GM12892 (cell line): ENCODE data around the gene SAP25.

ENCODE experiments used
- DNase-seq: peaks from one replicate; pipeline ENCODE4 v3.0.0; 2011; ENCODE audit not compliant: insufficient read length
- FAIRE-seq: peaks from 2 replicates; lab custom pipeline; 2011; peaks lifted over from hg19 to GRCh38; lab: Jason Lieb, UNC
- POLR2A ChIP-seq: IDR thresholded peaks from 2 replicates; pipeline ENCODE4 v1.6.1; 2011; ENCODE audit warnings: low read depth, low read length, control low read depth
- POLR2AphosphoS5 ChIP-seq: IDR thresholded peaks from 2 replicates; pipeline ENCODE4 v1.6.1; 2011; ENCODE audit warnings: low read depth, low read length, control low read depth
- TAF1 ChIP-seq: IDR thresholded peaks from 2 replicates; pipeline ENCODE4 v1.6.1; 2011; ENCODE audit warnings: low read depth, mild to moderate bottlenecking, control low read depth, low read length, borderline replicate concordance

The SAP25 gene

DNA sequence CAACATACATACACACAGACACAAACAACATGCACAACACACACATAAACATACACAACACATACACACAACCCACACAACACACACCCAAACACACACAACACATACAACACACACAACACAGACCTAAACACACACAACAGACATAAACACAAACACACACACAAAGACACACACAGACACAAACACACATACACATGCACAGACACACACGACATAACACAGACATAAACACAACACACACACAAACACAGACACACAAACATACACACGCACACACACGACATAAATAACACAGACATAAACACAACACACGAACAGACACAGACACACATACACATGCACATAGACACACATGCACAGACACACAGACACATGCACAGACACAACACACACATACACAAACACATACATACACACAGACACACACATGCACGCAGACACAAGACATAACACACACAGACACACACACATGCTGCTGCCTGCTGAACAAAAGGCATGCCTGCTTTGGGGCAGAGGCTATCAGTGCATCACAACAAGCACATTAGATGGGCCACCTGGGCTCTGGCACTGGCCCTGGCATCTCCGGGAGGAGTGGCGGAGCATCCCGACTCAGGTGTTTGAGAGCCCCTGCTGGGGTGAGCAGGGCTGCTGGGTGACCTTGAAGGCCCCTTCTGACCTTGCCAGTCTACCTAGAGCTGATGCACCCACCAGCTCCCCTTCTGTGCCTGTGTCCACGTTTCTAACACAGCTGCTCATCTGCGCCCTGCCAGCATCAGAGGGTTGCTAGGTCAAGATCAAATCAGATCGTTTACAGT lies 7.0 kb upstream of the SAP25 start:
- FAIRE-seq, result peak; percentile 74
- TF ChIP-seq POLR2AphosphoS5 (no peak), POLR2A (0 out of 2 replicates have a peak, but pooled peaks have one; percentile 25)
- DNase-seq, result no peak

DNA sequence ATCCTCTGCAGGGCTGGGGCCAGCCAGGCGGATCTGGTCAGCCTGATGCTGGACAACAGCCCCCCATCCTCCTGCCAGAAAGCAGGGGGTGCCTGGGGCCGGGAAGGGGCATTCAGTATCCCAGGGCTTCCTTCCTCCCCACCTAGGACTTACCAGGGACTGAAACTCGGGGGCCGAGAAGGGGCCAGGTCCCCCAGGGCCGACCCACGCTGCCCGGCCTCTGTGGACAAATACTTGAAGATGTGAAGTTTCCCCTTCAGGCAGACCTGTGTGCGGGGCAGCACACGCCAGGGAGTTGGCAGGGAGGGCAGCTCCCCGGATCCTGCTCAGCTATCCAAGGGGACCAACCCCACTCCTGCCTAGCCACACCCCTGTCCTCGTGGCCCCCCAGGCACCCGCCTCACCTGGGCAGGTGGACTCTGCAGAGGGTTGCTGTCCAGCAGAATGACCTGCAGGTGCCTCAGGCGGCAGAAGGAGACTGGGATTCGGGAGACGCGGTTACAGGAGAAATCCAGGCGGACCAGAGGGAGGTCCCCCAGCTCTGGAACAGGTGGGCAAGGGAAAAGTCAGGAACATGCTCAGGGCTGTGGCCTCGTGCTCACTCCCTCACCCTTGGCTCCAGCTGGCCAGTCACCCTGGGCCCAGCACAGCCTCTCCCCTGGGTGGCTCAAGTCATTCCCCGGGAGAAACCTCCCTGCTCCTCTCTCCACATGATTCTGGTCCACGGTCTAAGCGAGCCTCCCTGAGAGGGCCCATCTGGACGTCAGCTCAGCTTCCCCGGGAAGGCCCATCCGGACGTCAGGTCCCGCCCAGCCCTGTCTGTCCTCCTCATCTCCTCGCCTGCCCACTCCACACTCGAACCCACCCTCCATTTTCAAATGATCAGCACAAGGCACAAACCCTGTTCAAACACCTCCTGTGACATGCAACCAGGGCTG lies 4.8 kb upstream of the SAP25 start:
- FAIRE-seq (no peak), DNase-seq (no peak)
- TF ChIP-seq TAF1 (no peak), POLR2A (no peak), POLR2AphosphoS5 (no peak; the same call in 1 of the 2 replicates)

DNA sequence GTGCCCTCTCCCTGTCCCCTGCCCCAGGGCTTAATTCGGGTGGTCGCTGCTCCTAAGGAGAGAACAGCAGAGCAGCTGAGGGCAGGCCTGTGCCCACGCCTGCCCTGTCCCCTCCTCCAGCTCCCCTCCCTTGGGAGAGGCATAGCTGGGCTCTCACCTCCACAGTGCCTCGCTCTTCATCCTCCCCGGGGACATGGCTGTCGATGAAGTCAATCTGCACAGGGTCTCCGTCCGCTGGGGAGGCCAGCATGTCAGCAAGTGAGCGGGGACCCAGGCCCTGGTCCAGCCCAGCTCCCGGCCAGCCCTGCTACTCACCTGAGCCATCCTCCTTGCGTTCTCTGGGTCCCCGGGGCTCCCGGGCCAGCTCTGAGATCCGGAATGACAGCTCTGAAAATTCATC lies 3.8 kb upstream of the SAP25 start:
- FAIRE-seq, result no peak
- no peak for TF ChIP-seq POLR2A
- no peak for TF ChIP-seq POLR2AphosphoS5
- no peak for TF ChIP-seq TAF1
- DNase-seq, result no peak

DNA sequence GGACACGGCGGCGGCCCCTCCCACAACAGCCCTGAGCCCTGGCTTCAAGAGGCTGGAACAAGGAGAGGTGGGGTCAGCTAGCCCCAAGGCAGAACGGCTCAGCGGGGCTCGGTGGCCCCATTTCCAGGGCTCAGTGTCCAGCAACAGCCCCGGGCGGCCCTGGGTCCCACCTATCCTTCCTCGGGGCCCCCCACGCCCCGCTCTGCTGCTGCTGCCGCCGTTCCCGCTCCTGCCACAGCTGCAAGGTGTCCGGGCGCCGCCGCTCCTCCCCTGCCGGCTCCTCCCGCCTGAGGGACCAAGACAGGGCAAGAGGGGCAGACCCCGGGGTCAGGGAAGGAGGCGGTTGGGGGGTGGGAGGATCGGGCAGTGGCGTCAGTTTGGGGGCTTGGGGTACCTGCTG lies 3.4 kb upstream of the SAP25 start:
- DNase-seq (no peak), FAIRE-seq (no peak)
- TF ChIP-seq POLR2A (no peak), POLR2AphosphoS5 (no peak)

DNA sequence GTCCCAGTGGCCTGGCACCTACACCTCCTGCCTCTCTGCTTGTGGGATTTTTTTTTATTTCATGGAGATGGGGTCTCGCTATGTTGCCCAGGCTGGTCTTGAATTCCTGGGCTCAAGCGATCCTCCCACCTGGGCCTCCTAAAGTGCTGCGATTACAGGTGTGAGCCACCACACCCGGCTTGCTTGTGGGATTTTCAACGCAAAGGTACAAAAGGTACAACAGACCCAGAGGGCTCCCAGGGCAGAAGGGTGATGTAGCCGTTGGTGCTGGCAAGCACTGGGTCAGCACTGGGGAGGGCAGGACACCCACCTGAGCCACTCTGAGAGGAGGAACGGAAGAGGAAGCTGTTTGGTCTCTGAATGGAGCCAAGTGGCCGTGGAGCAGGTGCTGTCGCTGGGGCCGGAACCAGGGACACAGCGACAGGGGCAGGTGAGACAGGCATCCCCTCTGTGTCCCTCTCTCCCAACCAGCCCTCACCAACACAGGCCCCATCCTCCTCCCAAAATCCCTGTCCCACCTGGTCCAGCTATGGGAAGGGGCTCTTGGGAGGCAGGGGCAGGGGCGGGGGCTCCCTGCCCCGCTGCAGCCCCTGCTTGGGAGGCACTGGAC lies 2.8 kb upstream of the SAP25 start:
- DNase-seq (no peak), FAIRE-seq (no peak)
- TF ChIP-seq POLR2AphosphoS5 (no peak), POLR2A (no peak), TAF1 (no peak)

DNA sequence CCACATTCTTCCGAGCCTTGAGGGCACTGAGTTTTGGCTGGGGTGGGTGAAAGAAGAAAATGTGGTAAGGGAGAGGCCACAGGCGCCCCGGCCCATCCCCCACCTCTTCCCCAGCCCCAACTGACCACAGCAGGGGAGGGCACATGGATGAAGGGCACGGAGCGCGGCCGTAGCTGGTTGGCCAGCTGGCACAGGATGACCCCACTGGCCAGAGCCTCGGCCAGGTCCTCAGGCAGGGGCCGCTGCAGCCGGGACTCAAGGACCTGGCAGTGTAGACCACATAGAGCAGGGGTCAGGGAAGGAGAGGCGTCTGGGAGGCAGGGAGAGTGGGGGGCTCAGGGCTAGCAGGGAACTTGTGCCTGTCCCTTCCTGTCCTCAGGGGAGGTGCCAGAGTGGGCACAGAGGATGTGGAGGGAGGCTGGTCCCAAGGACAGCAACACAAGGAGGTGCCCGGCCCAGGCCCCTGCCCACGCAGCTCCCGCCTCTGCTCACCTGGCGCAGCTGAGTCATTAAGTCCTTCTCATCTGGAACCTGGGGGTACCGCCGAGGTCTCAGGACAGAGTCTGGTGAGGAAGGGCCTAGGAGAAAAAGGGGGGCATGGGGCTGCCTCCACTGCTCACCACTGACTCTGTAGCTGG lies 2.2 kb upstream of the SAP25 start:
- TF ChIP-seq TAF1, result no peak
- no peak for TF ChIP-seq POLR2A
- TF ChIP-seq POLR2AphosphoS5, result no peak
- DNase-seq (no peak), FAIRE-seq (no peak)

DNA sequence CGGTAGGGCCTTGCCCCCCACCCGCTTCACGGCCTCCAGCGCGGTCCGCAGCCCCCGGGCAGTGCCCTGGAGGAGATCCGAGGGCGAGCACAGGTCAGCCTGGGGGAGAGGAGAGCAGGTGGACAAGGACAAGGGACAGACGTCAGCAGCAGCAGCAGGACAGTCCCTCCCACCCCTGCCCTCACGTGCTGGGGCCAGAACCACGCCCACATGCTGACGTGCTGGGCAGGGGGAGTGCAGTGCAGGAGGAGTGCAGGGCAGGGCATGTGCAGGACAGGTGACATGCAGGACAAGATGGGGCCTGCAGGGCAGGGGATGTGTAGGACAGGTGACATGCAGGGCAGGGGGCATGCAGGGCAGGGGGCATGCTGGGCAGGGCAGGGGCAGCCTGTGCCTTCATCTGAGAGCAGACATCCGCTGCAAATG lies 1.5 kb upstream of the SAP25 start:
- DNase-seq (no peak), FAIRE-seq (no peak)
- no peak for TF ChIP-seq POLR2A
- TF ChIP-seq TAF1, result no peak
- TF ChIP-seq POLR2AphosphoS5, result no peak

DNA sequence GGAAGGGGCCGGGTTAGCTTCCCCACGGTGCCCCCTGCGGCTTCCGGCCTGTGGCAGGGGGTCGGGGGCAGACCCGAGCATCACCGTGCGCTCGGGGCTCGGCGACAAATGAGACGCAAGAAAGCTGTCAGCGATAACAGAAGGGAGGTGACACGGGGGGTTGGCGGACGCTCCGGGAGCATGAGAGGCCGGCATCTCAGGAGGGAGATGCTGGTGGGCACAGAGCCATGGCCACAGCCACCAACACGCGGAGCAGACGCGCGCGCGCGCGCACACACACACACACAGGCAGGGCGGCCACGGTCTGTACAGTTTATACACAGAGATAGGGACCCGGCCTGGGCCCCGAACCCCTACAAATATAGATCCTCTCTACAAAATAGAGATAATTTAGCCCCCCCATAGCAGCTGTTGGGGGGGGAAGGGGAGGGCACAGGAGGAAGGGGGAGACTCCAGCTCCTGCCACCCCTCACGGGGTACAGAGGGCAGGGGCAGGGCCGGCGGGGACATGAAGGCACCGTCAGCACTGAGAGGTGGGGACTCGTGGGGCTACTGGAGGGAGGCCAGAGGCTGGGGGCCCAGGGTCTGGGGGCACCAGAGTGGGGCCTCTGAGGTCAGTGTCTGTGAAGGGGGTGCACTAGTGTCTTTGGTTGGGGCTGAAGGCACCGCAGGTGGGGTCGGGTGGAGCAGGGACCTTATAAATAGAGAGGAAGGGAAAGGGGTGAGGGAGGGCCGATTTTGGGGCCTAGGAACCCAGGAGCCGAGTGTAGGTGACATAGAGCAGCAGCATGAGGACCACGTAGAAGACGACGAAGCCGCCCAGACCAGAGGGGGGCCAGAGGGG lies 884 bp upstream of the SAP25 start:
- FAIRE-seq (no peak), DNase-seq (no peak)
- TF ChIP-seq POLR2A (no peak), TAF1 (no peak), POLR2AphosphoS5 (no peak)

DNA sequence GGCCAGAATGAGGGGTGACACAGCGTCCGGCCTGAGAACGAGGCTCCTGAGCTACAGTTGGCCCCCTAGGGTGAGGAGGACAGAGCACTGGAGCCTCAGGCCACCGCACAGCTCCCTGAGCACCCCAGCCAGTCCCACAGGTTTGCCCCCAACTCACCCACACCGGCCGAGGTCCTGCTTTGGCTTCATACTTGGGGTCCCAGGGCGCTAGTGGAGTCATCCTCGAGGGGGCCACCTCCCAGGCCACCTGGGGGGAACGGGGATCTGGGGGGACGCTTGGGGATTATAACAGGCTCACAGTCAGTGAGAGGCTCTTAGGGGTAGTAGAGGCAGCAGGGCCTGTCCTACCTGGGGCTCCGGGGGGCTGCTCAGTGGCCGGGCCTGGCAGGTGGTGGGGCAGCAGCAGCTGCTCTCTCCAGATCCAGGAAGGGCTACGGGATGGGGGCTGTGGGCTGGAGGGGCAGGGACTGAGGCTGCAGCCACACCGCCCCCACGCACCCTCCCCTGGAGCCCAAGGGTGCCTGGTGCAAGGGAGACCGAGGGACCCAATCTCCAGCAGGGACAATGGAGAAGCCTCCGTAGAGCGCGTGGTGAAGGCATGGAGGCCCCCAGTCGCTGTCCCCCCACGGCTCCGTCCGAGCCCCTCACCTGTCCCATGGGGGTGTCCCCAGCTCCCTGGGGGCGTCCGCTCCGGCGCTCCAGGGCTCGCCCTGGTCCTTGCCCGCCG lies 588 bp downstream of the SAP25 start:
- TF ChIP-seq TAF1 (no peak), POLR2A (no peak), POLR2AphosphoS5 (no peak; the same call in 1 of the 2 replicates)
- DNase-seq, result no peak
- no peak for FAIRE-seq

DNA sequence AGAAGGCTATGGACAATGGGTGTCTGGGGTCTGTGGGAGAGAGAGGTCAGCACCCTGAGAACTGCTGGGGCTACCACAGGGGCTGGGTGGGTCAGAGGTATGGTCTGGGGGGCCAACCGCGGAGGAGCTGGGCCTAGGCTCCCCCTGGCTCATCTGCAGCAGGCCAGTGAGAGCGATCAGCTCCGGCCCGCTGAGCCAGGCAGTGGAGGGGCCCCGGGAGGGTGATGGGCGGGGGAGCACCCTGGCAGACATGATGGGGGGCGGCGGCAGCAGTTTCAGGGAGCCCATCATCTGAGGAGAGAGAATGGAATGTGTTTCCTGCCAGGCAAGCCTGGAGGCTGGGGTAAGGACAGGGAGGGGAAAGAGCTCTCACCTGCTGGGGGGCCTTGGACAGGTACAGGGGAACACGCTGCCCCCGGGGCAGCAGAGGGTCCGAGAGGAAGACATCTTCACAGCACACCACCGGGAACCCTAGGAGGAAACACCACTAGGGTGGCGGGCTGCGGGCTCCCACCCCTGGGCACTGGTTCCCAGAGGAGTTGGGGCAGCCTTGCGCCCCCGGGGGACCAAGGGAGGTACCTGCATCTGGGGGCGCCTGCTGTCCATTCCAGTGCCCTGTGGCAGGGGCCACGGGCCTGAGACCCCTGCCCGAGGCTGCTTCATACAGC lies 1.3 kb downstream of the SAP25 start:
- DNase-seq (no peak), FAIRE-seq (no peak)
- TF ChIP-seq TAF1 (no peak), POLR2AphosphoS5 (no peak), POLR2A (no peak)
